Astrocyte (in vitro differentiated cells and primary cell): Measurements from ENCODE around the gene HYCC1.

Source experiments
- CTCF ChIP-seq: IDR thresholded peaks from 2 replicates; pipeline ENCODE4 v1.5.1; 2011; ENCODE audit warnings: low read depth, mild to moderate bottlenecking, inconsistent platforms, low read length, moderate library complexity; ENCODE audit not compliant: insufficient read depth
- EZH2 ChIP-seq: IDR thresholded peaks from 2 replicates; pipeline ENCODE4 v1.6.1; 2012; ENCODE audit warnings: mild to moderate bottlenecking, low read length, inconsistent platforms; ENCODE audit not compliant: insufficient read depth

GRCh38 chr7:23021596-23021995, 7.7 kb upstream of the HYCC1 start:
- TF ChIP-seq CTCF (no peak), EZH2 (no peak)
